GM12878 (cell line): ENCODE data around the gene ZNF646. TPM values are rescaled to one million over a fixed set of nuclear protein-coding genes. Genes with fewer than 3 reads are reported as not detected.

Experiments used
- ATAC-seq: fragments of 200-7000 bp; cut with Tn5 transposase; 3 replicates; pipeline ENCODE4 v1.9.1; 2020; ENCODE audit warnings: mild to moderate bottlenecking, moderate library complexity
- BruUV-seq: library from RNA; stranded (reverse); fragments of 400-500 nt; replicated peaks from 2 replicates; lab custom pipeline; 2021; lab: Mats Ljungman, UMichigan
- CTCF ChIA-PET: fragments of 300-600 bp; sonication (Branson Sonifier 250); formaldehyde crosslinking; extraction: SDS; loops from one replicate; lab custom pipeline; 2021; ENCODE audit warnings: inconsistent platforms; lab: Yijun Ruan, JAX
- POLR2A ChIA-PET: fragments of 350-600 bp; formaldehyde crosslinking; extraction: SDS; loops from one replicate; lab custom pipeline; 2021; ENCODE audit warnings: inconsistent platforms; lab: Charles Lee
- RAD21 ChIA-PET: fragments of 300-600 bp; sonication (Branson Sonifier 250); formaldehyde crosslinking; loops from one replicate; lab custom pipeline; 2023; ENCODE audit warnings: antibody characterized with exemption; ENCODE audit not compliant: unreplicated experiment; lab: Charles Lee
- SMC1A ChIA-PET: fragments of 300-600 bp; sonication (Branson Sonifier 250); formaldehyde crosslinking; loops from one replicate; lab custom pipeline; 2023; ENCODE audit not compliant: unreplicated experiment, uncharacterized antibody; lab: Charles Lee
- DNase-seq: peaks from one replicate; pipeline ENCODE4 v3.0.0-alpha.2; 2011; ENCODE audit warnings: low read depth, low spot score
- FAIRE-seq: peaks from 3 replicates; lab custom pipeline; 2011; peaks lifted over from hg19 to GRCh38; lab: Jason Lieb, UNC
- H2AFZ ChIP-seq: 2 replicates; pipeline ENCODE4 v1.6.0; 2011; ENCODE audit warnings: low read depth, low read length, control low read depth; ENCODE audit not compliant: control insufficient read depth
- H3K27ac ChIP-seq: 2 replicates; pipeline ENCODE4 v1.5.1; 2011; ENCODE audit warnings: control low read depth; ENCODE audit not compliant: control insufficient read depth, insufficient read depth
- H3K27me3 ChIP-seq, 2 experiments: replicated peaks in 1 of 2; 2 replicates each; pipeline versions ENCODE4 v1.6.0 to v1.6.1; 2011; ENCODE audit warnings: low read length in 1 of 2; ENCODE audit not compliant: control insufficient read depth in 2 of 2, insufficient read depth in 2 of 2
- H3K36me3 ChIP-seq, 2 experiments: 2 replicates each; pipeline ENCODE4 v1.5.1; 2011; ENCODE audit warnings: low read length in 1 of 2; ENCODE audit not compliant: control insufficient read depth in 2 of 2, insufficient read depth in 2 of 2
- H3K4me1 ChIP-seq: 2 replicates; pipeline ENCODE4 v1.6.1; 2011; ENCODE audit warnings: mild to moderate bottlenecking, low read length, moderate library complexity, mixed read lengths; ENCODE audit not compliant: control insufficient read depth, insufficient read depth
- H3K4me2 ChIP-seq: 2 replicates; pipeline ENCODE4 v1.6.0; 2011; ENCODE audit warnings: control low read depth; ENCODE audit not compliant: control insufficient read depth, insufficient read depth
- H3K4me3 ChIP-seq: fragments of 200-600 bp; sonication (generic); 2 replicates; pipeline ENCODE4 v1.5.1; 2016
- H3K79me2 ChIP-seq: 2 replicates; pipeline ENCODE4 v1.6.0; 2011; ENCODE audit warnings: low read length; ENCODE audit not compliant: control insufficient read depth, insufficient read depth
- H3K9ac ChIP-seq: 2 replicates; pipeline ENCODE4 v1.8.0; 2011; ENCODE audit warnings: low read length, control low read depth, mixed read lengths; ENCODE audit not compliant: control insufficient read depth, insufficient read depth
- H3K9me3 ChIP-seq: replicated peaks from 3 replicates; pipeline ENCODE4 v1.5.1; 2011; ENCODE audit warnings: mild to moderate bottlenecking, low read length; ENCODE audit not compliant: control insufficient read depth, insufficient read depth
- H4K20me1 ChIP-seq: 2 replicates; pipeline ENCODE4 v1.6.0; 2011; ENCODE audit not compliant: control insufficient read depth, insufficient read depth
- CHD1 ChIP-seq: IDR thresholded peaks from 2 replicates; pipeline ENCODE4 v1.6.1; 2012; ENCODE audit warnings: low read depth, low read length, improper control_type of control experiment
- EGR1 ChIP-seq, 2 experiments: IDR thresholded peaks; 1 replicate in 1 of 2; 2 replicates in 1 of 2; pipeline ENCODE4 v1.6.1; 2011 to 2012; ENCODE audit warnings: low read depth in 2 of 2, low read length in 2 of 2, borderline replicate concordance in 1 of 2, mild to moderate bottlenecking in 1 of 2, moderate library complexity in 1 of 2
- HCFC1 ChIP-seq: fragments of 150-350 bp; IDR thresholded peaks from 2 replicates; pipeline ENCODE4 v1.6.1; 2014; ENCODE audit warnings: low read length
- WGBS: methylation state at CpG from one replicate; pipeline ENCODE4 v1.1.6; 2016; ENCODE audit warnings: low lambda C conversion rate; ENCODE audit not compliant: insufficient replicate concordance, insufficient coverage; ENCODE audit errors: missing lambda C conversion rate; 5-methylcytosine and 5-hydroxymethylcytosine counted together
- in situ Hi-C: fragments of 300-500 bp; cut with MboI; formaldehyde crosslinking; loops from 9 replicates; pipeline ENCODE4 v1.14.3; 2018; ENCODE audit warnings: mixed read lengths
- intact Hi-C: fragments of 100-400 bp; cut with micrococcal nuclease; formaldehyde crosslinking; loops from one replicate; pipeline ENCODE4 v1.14.2; 2022; ENCODE audit not compliant: unreplicated experiment
- polyA plus RNA-seq, 11 experiments: library from polyadenylated mRNA; depleted of rRNA in 4 of 11; unstranded in 6 of 11; stranded (reverse) in 5 of 11; fragments of >200 nt; fragmentation: Nextera tagmentation in 4 of 11; fragmentation: Illumina TruSeq in 1 of 11; extraction: Ambion mirVana in 4 of 11; extraction: Trizol in 1 of 11; gene quantifications; 1 replicate in 1 of 11; 2 replicates in 10 of 11; pipeline versions ENCODE4 v1.2.1 to v1.2.3, GENCODE V29; 2011 to 2016; ENCODE audit warnings: inconsistent platforms in 2 of 11, missing spikeins in 2 of 11, low read depth in 1 of 11
- total RNA-seq, 4 experiments: library from RNA; depleted of rRNA in 3 of 4; stranded (reverse); fragments of >200 nt in 3 of 4; fragmentation: Illumina TruSeq in 1 of 4; extraction: Trizol in 1 of 4; gene quantifications; 2 replicates each; pipeline versions ENCODE4 v1.2.1 to v1.2.3, GENCODE V29; 2013 to 2021
- TF ChIP-seq, protein P1 (sequence below): fragments of 450-650 bp; formaldehyde crosslinking; IDR thresholded peaks from 2 replicates; pipeline ENCODE4 v1.4.0; 2022; ENCODE audit warnings: mild to moderate bottlenecking, moderate library complexity

Gene ZNF646
- total and polyA plus RNA-seq, 10 of the 15 experiments (the other 5 are each of a cell fraction or from before 2014, with no cell fraction given) = 0.10 to 21.8 (median 6.4) TPM

GRCh38 chr16:31043352-31043751 lies 30.9 kb upstream of the ZNF646 start:
- H3K4me2 ChIP-seq = no peak overlapping the region
- 46% methylated on average over 1 of the region's 1 CpG for WGBS
- ChIA-PET RAD21 (interaction anchor here (0.7 kb wide), 1 partner anchor 98 kb away, joined by 5 read pairs; no protein-coding TSS in a partner anchor), CTCF (interaction anchor here (1.2 kb wide), 1 partner anchor 55 kb away, joined by 3 read pairs; no protein-coding TSS in a partner anchor), SMC1A (no interaction called here), POLR2A (no interaction called here)
- H3K9ac ChIP-seq = no peak overlapping the region
- H3K36me3 ChIP-seq = peaks cover 1 to 12% of the 10 kb centered on the region in 2 experiments; a peak in 3 of 4 replicates
- ATAC-seq (no peak), DNase-seq (no peak), FAIRE-seq (no peak)
- H3K79me2 ChIP-seq = no peaks in the 10 kb centered on the region
- no peak overlapping the region for H3K4me3 ChIP-seq
- no peaks in the 10 kb centered on the region for H3K9me3 ChIP-seq
- intact Hi-C loops = no loop called here
- BruUV-seq = no TSS peak
- in situ Hi-C loops = no loop called here
- H4K20me1 ChIP-seq = no peaks in the 10 kb centered on the region
- no peak overlapping the region for H3K27ac ChIP-seq
- no peaks in the 10 kb centered on the region for H3K4me1 ChIP-seq
- H2AFZ ChIP-seq = no peak overlapping the region
- no peaks in the 10 kb centered on the region for H3K27me3 ChIP-seq
- no peak for TF ChIP-seq HCFC1
- TF ChIP-seq CHD1 = no peak
- no peak for TF ChIP-seq EGR1 (IDR thresholded peaks at IDR 0.05; ENCODE audit: borderline replicate concordance in 1 of 2, low read depth in 2 of 2, low read length in 2 of 2)
- TF ChIP-seq, protein P1, sequence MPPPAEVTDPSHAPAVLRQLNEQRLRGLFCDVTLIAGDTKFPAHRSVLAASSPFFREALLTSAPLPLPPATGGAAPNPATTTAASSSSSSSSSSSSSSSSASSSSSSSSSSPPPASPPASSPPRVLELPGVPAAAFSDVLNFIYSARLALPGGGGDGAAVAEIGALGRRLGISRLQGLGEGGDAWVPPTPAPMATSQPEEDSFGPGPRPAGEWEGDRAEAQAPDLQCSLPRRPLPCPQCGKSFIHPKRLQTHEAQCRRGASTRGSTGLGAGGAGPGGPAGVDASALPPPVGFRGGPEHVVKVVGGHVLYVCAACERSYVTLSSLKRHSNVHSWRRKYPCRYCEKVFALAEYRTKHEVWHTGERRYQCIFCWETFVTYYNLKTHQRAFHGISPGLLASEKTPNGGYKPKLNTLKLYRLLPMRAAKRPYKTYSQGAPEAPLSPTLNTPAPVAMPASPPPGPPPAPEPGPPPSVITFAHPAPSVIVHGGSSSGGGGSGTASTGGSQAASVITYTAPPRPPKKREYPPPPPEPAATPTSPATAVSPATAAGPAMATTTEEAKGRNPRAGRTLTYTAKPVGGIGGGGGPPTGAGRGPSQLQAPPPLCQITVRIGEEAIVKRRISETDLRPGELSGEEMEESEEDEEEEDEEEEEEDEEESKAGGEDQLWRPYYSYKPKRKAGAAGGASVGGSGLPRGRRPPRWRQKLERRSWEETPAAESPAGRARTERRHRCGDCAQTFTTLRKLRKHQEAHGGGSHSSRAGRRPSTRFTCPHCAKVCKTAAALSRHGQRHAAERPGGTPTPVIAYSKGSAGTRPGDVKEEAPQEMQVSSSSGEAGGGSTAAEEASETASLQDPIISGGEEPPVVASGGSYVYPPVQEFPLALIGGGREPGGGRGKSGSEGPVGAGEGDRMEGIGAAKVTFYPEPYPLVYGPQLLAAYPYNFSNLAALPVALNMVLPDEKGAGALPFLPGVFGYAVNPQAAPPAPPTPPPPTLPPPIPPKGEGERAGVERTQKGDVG (CRISPR knock-in tag) = no peak
